Stimulated activated CD8-positive, alpha-beta memory T cell treated with anti-CD3 and anti-CD28 coated beads, Interleukin-12 subunit alpha, Interleukin-12 subunit beta, amount 100 ng/mL, for 24 hours (primary cell): ENCODE measurements around the gene NCLN.
A peak's percentile ranks its signal among the peaks of the same experiment; 100 is the strongest.
"Not testable (repeated sequence)": the region's sequence is repeated elsewhere in the genome, so short reads cannot be mapped to it uniquely, and the experiment has no call there.

Source experiments
- DNase-seq: peaks from one replicate; pipeline ENCODE4 v3.0.0-alpha.2; 2020; ENCODE audit errors: extremely low read depth

NCLN gene, protein sequence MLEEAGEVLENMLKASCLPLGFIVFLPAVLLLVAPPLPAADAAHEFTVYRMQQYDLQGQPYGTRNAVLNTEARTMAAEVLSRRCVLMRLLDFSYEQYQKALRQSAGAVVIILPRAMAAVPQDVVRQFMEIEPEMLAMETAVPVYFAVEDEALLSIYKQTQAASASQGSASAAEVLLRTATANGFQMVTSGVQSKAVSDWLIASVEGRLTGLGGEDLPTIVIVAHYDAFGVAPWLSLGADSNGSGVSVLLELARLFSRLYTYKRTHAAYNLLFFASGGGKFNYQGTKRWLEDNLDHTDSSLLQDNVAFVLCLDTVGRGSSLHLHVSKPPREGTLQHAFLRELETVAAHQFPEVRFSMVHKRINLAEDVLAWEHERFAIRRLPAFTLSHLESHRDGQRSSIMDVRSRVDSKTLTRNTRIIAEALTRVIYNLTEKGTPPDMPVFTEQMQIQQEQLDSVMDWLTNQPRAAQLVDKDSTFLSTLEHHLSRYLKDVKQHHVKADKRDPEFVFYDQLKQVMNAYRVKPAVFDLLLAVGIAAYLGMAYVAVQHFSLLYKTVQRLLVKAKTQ

GRCh38 chr19:3185461-3186159 is at the start of gene NCLN:
NCLN (plus strand) TSS chr19:3185930; CDS start chr19:3186031, 101 bp downstream.
- peak; percentile 86 for DNase-seq

GRCh38 chr19:3135961-3136683 is 49.6 kb upstream of the NCLN start, which contains the start of gene GNA15:
GNA15 (plus strand) TSS chr19:3136033; CDS start chr19:3136451, 418 bp downstream.
- no peak for DNase-seq

- DNase-seq, result no peak
Observed at GRCh38 chr19:3136684-3137055, 49.1 kb upstream of the NCLN start.

DNA sequence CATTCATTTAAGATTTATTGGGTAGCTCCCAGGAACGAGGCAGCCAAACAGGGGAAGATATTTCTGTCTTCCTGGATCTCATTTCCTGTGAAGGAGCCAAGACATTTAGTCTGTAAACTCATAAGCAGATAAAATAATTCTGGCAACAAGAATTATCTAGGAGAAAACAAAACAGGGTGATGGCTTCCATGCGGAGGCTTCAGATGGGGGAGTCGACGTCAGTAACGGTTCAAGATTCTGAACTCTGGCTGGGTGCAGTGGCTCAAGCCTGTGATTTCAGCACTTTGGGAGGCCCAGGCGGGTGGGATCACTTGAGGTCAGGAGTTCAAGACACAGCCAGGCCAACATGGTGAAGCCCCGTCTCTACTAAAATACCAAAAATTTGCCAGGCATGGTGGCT is 48.6 kb upstream of the NCLN start:
- DNase-seq, result no peak

- no peak for DNase-seq
Observed at GRCh38 chr19:3138268-3138667, 47.5 kb upstream of the NCLN start.

DNA sequence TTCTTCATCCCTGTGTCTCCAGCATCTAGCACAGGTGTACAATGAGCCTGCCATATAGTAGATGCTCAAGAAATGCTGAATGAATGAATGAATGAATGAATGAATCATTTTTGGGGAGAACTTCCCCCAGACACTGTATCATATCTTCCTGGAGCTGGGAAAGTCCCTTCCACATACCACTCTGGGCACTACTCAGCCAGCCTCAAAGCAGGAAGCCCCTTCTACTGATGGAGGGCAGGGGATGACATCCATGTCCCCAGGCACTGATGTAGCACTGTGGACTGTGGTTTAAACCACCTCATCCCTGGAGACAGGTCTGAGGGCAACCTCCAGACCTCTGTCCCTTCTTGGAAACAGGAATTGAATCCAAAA is 45.1 kb upstream of the NCLN start:
- DNase-seq, result no peak

GRCh38 chr19:3142292-3142670 is 43.4 kb upstream of the NCLN start:
- no peak for DNase-seq

- no peak for DNase-seq
Observed at GRCh38 chr19:3142781-3143337, 42.9 kb upstream of the NCLN start.

GRCh38 chr19:3145909-3146676 is 39.6 kb upstream of the NCLN start:
- no peak for DNase-seq

- no peak for DNase-seq
Observed at GRCh38 chr19:3146677-3147100, 39.0 kb upstream of the NCLN start.

GRCh38 chr19:3148503-3148902 is 37.2 kb upstream of the NCLN start:
- DNase-seq, result no peak

DNA sequence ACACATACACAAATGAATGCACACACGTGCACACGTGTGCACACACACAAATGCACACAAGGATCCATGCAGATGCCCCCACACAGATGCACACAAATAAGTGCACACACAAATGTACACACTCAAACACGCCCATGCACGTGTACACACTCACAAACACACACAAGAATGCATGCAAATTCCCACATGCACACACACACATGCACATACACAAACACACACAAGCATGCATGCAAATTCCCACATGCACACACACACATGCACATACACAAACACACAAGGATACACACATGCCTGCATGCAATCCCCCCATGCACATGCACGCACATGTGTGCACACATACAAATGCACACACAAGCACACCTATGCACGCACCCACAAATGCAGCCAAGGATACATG is 36.6 kb upstream of the NCLN start:
- no peak for DNase-seq

DNA sequence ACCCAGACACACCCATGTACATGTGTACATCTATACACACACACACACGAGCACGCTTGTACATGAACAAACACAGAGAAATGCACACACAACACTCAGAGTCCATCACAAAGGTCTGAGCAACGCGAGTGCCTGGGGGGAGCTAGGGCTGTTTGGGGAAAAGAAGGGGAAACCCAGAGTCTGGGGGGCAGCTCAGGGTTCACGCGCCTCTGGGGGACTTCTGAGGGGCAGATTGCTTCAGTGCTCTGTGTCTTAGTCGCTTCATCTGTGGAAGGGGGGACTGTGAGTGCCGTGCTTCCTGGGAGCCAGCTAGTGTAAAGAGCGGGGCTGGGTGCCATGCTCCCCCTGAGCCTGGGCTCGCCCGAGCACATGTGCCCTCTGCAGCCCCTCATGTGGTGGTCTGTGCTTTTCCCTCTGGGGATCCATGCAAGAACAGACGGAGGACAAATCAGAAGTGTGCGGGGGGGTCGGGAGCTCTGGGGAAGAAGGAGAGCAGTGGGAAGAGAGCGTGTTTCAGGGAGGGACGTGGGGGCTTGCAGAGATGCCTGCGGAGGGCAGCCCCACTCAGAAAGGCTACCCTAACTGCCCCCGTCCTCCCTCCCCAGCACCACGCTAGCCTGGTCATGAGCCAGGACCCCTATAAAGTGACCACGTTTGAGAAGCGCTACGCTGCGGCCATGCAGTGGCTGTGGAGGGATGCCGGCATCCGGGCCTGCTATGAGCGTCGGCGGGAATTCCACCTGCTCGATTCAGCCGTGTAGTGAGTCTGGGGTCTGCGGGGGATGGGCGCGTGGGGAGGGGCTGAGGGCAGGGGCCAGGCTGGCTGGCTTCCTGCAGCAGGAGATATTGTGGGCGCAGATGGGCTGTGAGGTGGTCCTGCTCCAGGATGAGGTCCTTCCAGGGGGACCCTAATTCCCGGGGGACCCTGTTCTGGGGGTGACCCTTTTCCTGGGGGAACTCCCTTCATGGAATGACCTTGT is 35.9 kb upstream of the NCLN start:
- DNase-seq, result no peak

DNA sequence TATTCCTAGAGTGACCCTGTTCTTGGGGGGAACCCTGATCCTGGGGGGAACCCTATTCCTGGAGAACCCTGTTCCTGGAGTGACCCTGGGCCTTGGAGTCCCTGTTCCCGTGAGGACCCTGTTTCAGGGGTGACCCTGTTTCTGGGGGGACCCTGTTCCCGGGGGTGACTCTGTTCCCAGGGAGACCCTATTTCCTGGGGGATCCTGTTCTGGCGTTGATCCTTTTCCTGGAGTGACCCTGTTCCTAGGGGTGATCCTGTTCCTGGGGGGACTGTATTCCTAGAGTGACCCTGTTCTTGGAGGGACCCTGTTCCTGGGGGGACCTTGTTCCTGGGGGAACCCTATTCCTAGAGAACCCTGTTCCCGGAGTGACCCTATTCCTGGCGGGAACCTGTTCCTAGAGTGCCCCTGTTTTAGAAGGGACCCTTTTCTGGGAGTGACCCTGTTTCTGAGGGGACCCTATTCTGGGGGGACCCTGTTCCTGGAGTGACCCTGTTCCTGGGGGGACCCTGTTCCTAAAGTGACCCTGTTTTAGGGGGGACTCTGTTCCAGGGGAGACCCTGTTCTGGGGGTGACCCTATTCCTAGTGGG is 34.9 kb upstream of the NCLN start:
- DNase-seq, result no peak

- DNase-seq, result no peak
Observed at GRCh38 chr19:3151563-3152418, 33.9 kb upstream of the NCLN start.

DNA sequence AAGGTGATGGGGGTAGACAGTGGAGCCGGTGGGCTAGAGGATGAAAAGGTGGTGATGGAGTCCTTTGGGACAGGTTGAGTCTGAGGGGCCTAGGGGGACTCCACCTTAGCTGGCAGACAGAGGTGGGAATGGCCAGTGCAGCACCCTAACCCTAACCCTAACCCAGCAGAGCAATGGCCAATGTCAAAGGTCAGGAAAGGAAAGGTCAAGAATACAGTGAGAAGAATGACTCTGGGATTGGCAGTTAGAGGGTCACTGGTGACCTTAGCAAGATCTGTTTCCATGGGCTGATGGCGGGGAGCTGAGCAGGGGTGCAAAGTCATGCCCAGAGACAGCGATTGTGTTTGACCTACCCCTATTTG is 33.3 kb upstream of the NCLN start:
- no peak for DNase-seq

GRCh38 chr19:3153286-3154230 is 32.2 kb upstream of the NCLN start:
- no peak for DNase-seq

DNA sequence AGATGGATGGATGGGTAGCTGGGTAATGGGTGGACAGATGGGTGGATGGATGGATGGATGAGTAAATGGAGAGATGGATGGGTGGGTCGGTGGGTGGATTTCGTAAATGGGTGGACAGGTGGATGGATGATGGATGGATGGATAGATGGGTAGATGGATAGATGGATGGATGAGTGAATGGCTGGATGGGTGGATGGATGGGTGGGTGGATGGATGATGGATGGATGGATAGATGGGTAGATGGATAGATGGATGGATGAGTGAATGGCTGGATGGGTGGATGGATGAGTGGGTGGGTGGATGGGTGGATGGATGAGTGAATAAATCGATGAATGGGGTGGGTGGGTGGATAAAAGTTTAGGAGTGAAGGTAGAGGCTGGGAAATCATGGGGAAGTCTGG is 31.3 kb upstream of the NCLN start:
- not testable (repeated sequence) for DNase-seq
